Fibroblast of villous mesenchyme (primary cell): ENCODE data around the gene HEXA. TPM values are rescaled to one million over a fixed set of nuclear protein-coding genes. Genes with fewer than 3 reads are reported as not detected.
"Not testable (repeated sequence)": the region's sequence is repeated elsewhere in the genome, so short reads cannot be mapped to it uniquely, and the experiment has no call there.

Experiments used
- DNase-seq: peaks from one replicate; pipeline ENCODE4 v3.0.0-alpha.2; 2010; ENCODE audit warnings: low read depth
- H3K4me3 ChIP-seq: 2 replicates; pipeline ENCODE4 v1.5.1; 2011; ENCODE audit warnings: low read depth, mild to moderate bottlenecking, low read length
- total RNA-seq: library from RNA; depleted of rRNA; stranded (reverse); fragments of >200 nt; gene quantifications from 2 replicates; pipeline ENCODE4 v1.2.3, GENCODE V29; 2012
- TF ChIP-seq, protein P1 (sequence below): IDR thresholded peaks from 2 replicates; pipeline ENCODE4 v1.5.1; 2012; ENCODE audit warnings: low read depth, mild to moderate bottlenecking, low read length; ENCODE audit not compliant: insufficient read depth

The HEXA gene
- 44.9 and 61.5 TPM in 2 replicates for total RNA-seq

DNA sequence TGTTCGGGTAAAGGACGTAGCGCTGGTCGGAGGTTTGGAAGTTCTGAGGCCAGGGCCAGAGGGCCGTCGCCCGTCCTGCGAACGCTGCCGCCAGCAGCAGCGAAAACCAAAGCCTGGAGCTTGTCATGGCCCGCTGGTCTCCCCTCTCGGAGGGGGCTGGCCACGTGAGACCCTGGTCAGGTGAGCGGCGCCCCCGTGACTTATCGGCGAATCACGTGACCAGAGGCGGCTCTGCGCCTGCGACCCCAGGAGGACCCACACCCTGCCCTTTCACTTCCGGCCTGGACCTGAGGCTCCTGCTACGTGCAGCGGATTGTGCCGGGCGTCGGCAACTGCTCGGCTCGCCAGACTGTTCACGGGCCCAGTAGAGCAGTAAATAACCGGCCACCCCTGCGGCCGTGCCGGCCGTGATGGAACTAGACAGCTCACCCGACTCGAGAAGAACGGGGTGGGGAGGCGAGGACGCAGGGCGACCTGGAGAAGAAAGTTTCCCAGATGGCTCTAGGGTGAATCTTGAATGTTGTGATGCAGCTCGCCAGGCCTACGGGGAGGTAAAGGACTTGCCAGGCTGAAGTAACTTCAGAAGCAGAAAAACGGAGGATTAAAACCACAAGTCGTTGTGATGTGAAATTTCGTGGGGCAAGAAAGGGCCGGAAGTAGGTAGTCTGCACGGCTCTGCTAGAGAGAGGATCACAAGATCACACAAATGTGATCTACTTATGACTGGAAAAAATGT lies at the start of gene HEXA:
Gene HEXA (minus strand): TSS at position 169 of the 736 bp plus-strand sequence. CDS start 42 bp downstream, at position 127.
- DNase-seq = peak; percentile 97
- TF ChIP-seq, protein P1, sequence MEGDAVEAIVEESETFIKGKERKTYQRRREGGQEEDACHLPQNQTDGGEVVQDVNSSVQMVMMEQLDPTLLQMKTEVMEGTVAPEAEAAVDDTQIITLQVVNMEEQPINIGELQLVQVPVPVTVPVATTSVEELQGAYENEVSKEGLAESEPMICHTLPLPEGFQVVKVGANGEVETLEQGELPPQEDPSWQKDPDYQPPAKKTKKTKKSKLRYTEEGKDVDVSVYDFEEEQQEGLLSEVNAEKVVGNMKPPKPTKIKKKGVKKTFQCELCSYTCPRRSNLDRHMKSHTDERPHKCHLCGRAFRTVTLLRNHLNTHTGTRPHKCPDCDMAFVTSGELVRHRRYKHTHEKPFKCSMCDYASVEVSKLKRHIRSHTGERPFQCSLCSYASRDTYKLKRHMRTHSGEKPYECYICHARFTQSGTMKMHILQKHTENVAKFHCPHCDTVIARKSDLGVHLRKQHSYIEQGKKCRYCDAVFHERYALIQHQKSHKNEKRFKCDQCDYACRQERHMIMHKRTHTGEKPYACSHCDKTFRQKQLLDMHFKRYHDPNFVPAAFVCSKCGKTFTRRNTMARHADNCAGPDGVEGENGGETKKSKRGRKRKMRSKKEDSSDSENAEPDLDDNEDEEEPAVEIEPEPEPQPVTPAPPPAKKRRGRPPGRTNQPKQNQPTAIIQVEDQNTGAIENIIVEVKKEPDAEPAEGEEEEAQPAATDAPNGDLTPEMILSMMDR = no peak

DNA sequence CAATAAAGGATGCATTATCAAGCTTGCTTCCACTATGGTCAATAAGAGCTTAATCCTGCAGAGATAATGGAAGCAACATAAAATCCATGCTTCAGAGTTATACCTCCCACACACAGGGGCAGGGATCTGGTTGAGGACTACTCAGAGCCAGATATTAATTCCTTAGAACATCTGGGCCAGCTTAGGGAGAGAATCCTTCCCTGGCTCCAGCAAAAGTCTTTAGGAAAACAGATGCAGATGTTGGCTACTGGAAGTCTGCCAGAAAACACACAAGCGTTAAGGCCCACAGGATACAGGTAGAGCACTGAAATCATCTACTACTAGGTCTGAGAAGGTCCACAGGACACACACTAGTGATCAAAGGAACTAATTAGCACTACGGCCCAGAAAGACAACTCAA lies 47.4 kb upstream of the HEXA start:
- H3K4me3 ChIP-seq = no peak overlapping the region
- no peak for DNase-seq
- TF ChIP-seq, protein P1 = no peak

More for the DNA sequence above, at the start of gene HEXA:
- H3K4me3 ChIP-seq = peak within 1 kb of the TSS; percentile 98

DNA sequence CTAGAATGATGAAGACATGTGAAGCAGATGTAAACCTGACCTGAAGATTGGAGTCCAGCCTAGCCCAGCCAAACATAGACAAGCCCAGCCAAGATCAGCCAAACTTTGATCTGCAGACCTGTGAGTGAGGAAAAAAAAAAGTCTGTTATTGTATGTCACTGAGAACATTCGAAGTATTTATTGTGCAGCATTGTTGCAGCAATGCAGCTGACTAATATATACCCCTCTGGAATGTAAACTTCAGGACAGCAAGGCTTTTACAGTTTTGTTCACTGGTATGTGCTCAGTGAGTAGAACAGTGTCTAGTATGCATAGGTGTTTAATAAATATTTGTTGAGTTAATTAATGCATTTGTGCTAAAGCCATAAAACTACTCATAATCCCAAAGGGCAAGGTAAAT lies 45.7 kb upstream of the HEXA start:
- TF ChIP-seq, protein P1 = no peak
- no peak overlapping the region for H3K4me3 ChIP-seq
- DNase-seq = peak; percentile 10

DNA sequence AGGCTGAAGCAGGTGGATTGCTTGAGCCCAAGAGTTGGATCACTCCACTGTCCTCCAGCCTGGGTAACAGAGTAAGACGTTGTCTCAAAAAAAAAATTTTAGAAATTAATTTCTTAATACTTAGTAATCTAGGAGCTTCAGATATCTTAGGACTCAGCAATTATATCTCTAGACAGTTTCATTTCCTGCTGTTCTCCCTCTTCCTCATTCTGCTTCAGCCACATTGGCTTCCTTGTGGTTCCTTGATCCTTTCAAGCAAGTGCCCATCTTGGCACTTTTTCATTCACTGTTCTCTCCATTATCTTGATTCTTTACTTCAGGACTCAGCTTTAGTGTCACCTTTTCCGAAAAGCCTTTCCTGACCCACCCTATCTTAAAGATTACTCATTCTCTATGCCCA lies 44.8 kb upstream of the HEXA start:
- no peak for DNase-seq
- TF ChIP-seq, protein P1 = no peak
- H3K4me3 ChIP-seq = no peak overlapping the region

DNA sequence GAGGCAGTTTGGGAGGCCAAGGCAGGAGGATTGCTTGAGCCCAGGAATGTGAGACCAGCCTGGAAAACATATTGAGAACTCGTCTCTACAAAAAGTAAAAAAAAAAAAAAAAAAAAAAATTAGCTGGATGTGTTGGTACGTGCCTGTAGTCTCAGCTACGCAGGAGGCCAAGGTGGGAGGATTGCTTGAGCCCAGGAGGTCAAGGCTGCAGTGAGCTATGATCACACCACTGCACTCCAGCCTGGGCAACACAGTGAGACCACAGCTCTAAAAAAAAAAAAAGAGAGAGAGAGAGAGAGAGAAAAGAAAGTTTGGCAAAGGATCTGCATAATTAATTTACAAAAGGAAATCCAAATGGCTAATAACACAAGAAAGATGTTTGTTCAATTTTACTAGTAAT lies 44.0 kb upstream of the HEXA start:
- DNase-seq, H3K4me3 ChIP-seq: not testable (repeated sequence)

DNA sequence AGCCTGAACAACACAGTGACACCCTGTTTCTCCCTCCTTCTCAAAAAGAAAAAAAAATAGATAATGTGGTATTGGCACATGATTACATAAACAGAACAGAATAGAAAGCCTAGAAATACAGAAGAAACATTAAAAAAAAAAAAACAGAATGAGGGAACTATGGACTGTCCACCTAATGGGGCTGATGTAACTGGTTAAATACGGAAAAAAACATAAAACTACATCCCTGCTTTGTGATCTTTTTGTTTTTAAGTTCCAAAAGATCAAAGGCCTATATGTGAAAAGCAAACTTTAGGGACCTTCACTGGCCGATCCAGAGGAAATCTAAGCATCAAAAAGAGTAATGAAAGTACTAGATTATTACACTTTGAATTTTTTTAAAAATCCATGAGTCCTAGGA lies 39.5 kb upstream of the HEXA start:
- TF ChIP-seq, protein P1 = no peak
- no peak for DNase-seq

DNA sequence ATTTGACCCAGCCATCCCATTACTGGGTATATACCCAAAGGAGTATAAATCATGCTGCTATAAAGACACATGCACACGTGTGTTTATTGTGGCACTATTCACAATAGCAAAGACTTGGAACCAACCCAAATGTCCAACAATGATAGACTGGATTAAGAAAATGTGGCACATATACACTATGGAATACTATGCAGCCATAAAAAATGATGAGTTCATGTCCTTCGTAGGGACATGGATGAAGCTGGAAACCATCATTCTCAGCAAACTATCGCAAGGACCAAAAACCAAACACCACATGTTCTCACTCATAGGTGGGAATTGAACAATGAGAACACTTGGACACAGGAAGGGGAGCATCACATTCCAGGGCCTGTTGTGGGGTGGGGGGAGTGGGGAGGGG lies 37.5 kb upstream of the HEXA start:
- H3K4me3 ChIP-seq, DNase-seq: not testable (repeated sequence)

More for the DNA sequence above, 39.5 kb upstream of the HEXA start:
- H3K4me3 ChIP-seq = no peak overlapping the region

DNA sequence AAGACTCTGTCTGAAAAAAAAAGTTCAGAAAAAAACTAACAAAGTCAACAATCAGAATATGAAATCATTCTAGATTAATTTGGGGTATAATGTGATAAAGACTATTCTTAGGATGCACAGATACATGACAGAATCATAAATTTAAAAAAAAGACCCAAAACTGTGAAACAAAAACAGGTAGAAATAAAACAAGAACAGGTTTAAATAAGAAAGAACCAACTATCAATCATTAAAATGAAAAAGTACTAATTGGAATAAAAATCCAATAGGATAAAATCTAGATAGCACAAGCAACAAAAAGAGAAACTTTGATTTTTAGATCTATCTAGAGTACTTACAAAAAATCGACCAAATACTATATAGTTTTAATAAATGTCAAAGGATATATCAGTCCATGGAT lies 35.7 kb upstream of the HEXA start:
- TF ChIP-seq, protein P1 = no peak
- no peak overlapping the region for H3K4me3 ChIP-seq
- DNase-seq = no peak
